Measurements from ENCODE around the gene MRPL17. TPM values are rescaled to one million over a fixed set of nuclear protein-coding genes. Genes with fewer than 3 reads are reported as not detected.
A peak's percentile ranks its signal among the peaks of the same experiment; 100 is the strongest.

The MRPL17 gene
- total and polyA plus RNA-seq, 9 of the 15 experiments (the other 6 are each of a cell fraction or from before 2014, with no cell fraction given): 33.9 to 81.6 (median 43.9) TPM

DNA sequence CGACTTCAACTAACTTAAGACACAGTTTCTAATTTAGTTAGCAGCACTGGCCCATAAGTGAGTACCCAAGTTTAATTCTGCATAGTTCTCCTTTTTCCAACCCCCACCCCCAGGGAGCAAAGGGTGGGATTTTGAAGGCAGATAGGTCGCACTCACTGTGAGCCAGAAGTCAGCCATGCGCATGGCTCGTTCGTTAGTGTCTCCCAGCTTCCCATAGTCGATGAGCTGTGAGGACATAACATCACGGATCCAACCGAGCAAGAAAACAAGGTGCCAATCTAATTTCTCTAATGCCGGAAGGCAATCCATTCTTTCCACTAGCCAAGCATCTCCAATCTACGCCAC lies 577 bp downstream of the MRPL17 start (continued):
- no peak for TF ChIP-seq ZNF57 (CRISPR knock-in tag; IDR thresholded peaks at IDR 0.05)
- no peak for TF ChIP-seq CHD4 (IDR thresholded peaks at IDR 0.05; ENCODE audit: insufficient read depth, insufficient replicate concordance, low read depth, low read length, poor library complexity, severe bottlenecking)
- TF ChIP-seq ZKSCAN8 (CRISPR knock-in tag; IDR thresholded peaks at IDR 0.05): no peak
- no peak for TF ChIP-seq ZNF830 (CRISPR knock-in tag; IDR thresholded peaks at IDR 0.05)
- no peak for TF ChIP-seq ZNF133 (CRISPR knock-in tag; IDR thresholded peaks at IDR 0.05)
- 0 out of 2 replicates have a peak, but pooled peaks have one; percentile 1 for TF ChIP-seq POLR2AphosphoS2 (IDR thresholded peaks at IDR 0.05; ENCODE audit: low read length)
- no peak for TF ChIP-seq ZNF407 (IDR thresholded peaks at IDR 0.05; ENCODE audit: low read depth)
- no peak for TF ChIP-seq CEBPB (tag; IDR thresholded peaks at IDR 0.05)
- TF ChIP-seq TAF1 (IDR thresholded peaks at IDR 0.05; ENCODE audit: control insufficient read depth, extremely low read depth, insufficient read depth, low read length, severe bottlenecking): no peak

All from K562 (cell line).